Keratinocyte (primary cell): ENCODE results near the gene RABEP1. TPM values are rescaled to one million over a fixed set of nuclear protein-coding genes. Genes with fewer than 3 reads are reported as not detected.
"Not testable (repeated sequence)": the region's sequence is repeated elsewhere in the genome, so short reads cannot be mapped to it uniquely, and the experiment has no call there.

Source experiments
- DNase-seq: peaks from one replicate; pipeline ENCODE4 v3.0.0-alpha.2; 2011; ENCODE audit warnings: low read depth, missing footprints, low spot score
- FAIRE-seq: peaks from 2 replicates; lab custom pipeline; 2011; peaks lifted over from hg19 to GRCh38; lab: Jason Lieb, UNC
- H2AFZ ChIP-seq: 2 replicates; pipeline ENCODE4 v1.6.0; 2012; ENCODE audit warnings: low read length, control low read depth, inconsistent platforms; ENCODE audit not compliant: control insufficient read depth
- H3K27ac ChIP-seq: 2 replicates; pipeline ENCODE4 v1.5.1; 2011; ENCODE audit warnings: low read length; ENCODE audit not compliant: control insufficient read depth, insufficient read depth
- H3K27me3 ChIP-seq: 3 replicates; pipeline ENCODE4 v1.6.0; 2011; ENCODE audit warnings: low read length; ENCODE audit not compliant: control insufficient read depth, insufficient read depth; ENCODE audit errors: extremely low read depth
- H3K36me3 ChIP-seq, 2 experiments: 2 replicates in 1 of 2; 3 replicates in 1 of 2; pipeline ENCODE4 v1.5.1; 2011; ENCODE audit warnings: low read length in 2 of 2, mild to moderate bottlenecking in 1 of 2; ENCODE audit not compliant: control insufficient read depth in 2 of 2, insufficient read depth in 2 of 2; ENCODE audit errors: extremely low read depth in 1 of 2
- H3K4me1 ChIP-seq: 3 replicates; pipeline ENCODE4 v1.5.1; 2011; ENCODE audit warnings: low read length; ENCODE audit not compliant: control insufficient read depth, insufficient read depth; ENCODE audit errors: extremely low read depth
- H3K4me2 ChIP-seq: 3 replicates; pipeline ENCODE4 v1.6.0; 2011; ENCODE audit warnings: low read depth, low read length; ENCODE audit not compliant: control insufficient read depth, insufficient read depth; ENCODE audit errors: extremely low read depth
- H3K4me3 ChIP-seq, 3 experiments: fragments of 200-600 bp in 1 of 3; sonication (generic) in 1 of 3; 2 replicates in 2 of 3; 3 replicates in 1 of 3; pipeline ENCODE4 v1.5.1; 2011 to 2016; ENCODE audit warnings: low read length in 3 of 3, mild to moderate bottlenecking in 3 of 3, control low read depth in 2 of 3, inconsistent platforms in 1 of 3, low read depth in 1 of 3, mixed read lengths in 1 of 3, mixed run types in 1 of 3, moderate library complexity in 1 of 3; ENCODE audit not compliant: control insufficient read depth in 2 of 3, insufficient read depth in 2 of 3; ENCODE audit errors: extremely low read depth in 1 of 3
- H3K79me2 ChIP-seq: 2 replicates; pipeline ENCODE4 v1.6.0; 2012; ENCODE audit warnings: low read length; ENCODE audit not compliant: control insufficient read depth, insufficient read depth
- H3K9ac ChIP-seq: 3 replicates; pipeline ENCODE4 v1.6.0; 2011; ENCODE audit warnings: low read length; ENCODE audit not compliant: control insufficient read depth, insufficient read depth; ENCODE audit errors: extremely low read depth
- H3K9me1 ChIP-seq: 3 replicates; pipeline ENCODE4 v1.6.0; 2011; ENCODE audit warnings: low read length; ENCODE audit not compliant: control insufficient read depth, insufficient read depth; ENCODE audit errors: extremely low read depth
- H3K9me3 ChIP-seq: 2 replicates; pipeline ENCODE4 v1.5.1; 2012; ENCODE audit warnings: low read depth, low read length; ENCODE audit not compliant: control insufficient read depth
- H4K20me1 ChIP-seq: 3 replicates; pipeline ENCODE4 v1.6.0; 2011; ENCODE audit warnings: low read length; ENCODE audit not compliant: control insufficient read depth, insufficient read depth; ENCODE audit errors: extremely low read depth
- CTCF ChIP-seq, 3 experiments: IDR thresholded peaks in 1 of 3; conservative IDR thresholded peaks in 1 of 3; optimal IDR thresholded peaks in 1 of 3; 2 replicates in 2 of 3; 3 replicates in 1 of 3; pipeline versions ENCODE3 to v1.5.1; 2011; ENCODE audit warnings: low read length in 3 of 3, mild to moderate bottlenecking in 3 of 3, moderate library complexity in 2 of 3, control low read depth in 1 of 3, inconsistent platforms in 1 of 3; ENCODE audit not compliant: insufficient read depth in 2 of 3; ENCODE audit errors: extremely low read depth in 1 of 3
- EZH2 ChIP-seq: IDR thresholded peaks from one replicate; pipeline ENCODE4 v1.6.1; 2012; ENCODE audit warnings: inconsistent platforms, mild to moderate bottlenecking, low read length, moderate library complexity
- dilution Hi-C: fragments of 300-500 bp; cut with MboI; formaldehyde crosslinking; loops from one replicate; pipeline ENCODE4 v1.7.0; 2020; ENCODE audit warnings: low sequenced_read_pairs; ENCODE audit not compliant: extremely low pct_ligation_motif_present
- polyA plus RNA-seq, 5 experiments: library from polyadenylated mRNA; depleted of rRNA in 3 of 5; stranded (reverse) in 3 of 5; stranded (forward) in 1 of 5; unstranded in 1 of 5; fragments of >200 nt; gene quantifications; 1 replicate in 1 of 5; 2 replicates in 3 of 5; 3 replicates in 1 of 5; pipeline versions ENCODE4 v1.2.1 to v1.2.3, GENCODE V29; 2011 to 2012; ENCODE audit warnings: missing spikeins in 2 of 5, low read depth in 1 of 5, low replicate concordance in 1 of 5

RABEP1 gene
- polyA plus RNA-seq, 1 donor (not counting 4 experiments of a cell fraction or from before 2014, with no cell fraction given): 27.1 TPM

- Histone ChIP-seq H3K27ac (no peak overlapping the region), H3K4me3 (no peak overlapping the region), H3K4me2 (no peak overlapping the region), H3K4me1 (peaks cover 9% of the 10 kb centered on the region), H3K9me3 (no peaks in the 10 kb centered on the region), H3K9ac (no peak overlapping the region), H3K27me3 (no peaks in the 10 kb centered on the region), H3K79me2 (no peaks in the 10 kb centered on the region), H4K20me1 (no peaks in the 10 kb centered on the region), H3K9me1 (no peaks in the 10 kb centered on the region), H3K36me3 (no peaks in the 10 kb centered on the region), H2AFZ (no peak overlapping the region)
- DNase-seq (no peak), FAIRE-seq (no peak)
- TF ChIP-seq EZH2 (no peak), CTCF (optimal IDR thresholded peaks at IDR 0.05 in 1 of 3, IDR thresholded peaks at IDR 0.05 in 1 of 3, conservative IDR thresholded peaks at IDR 0.05 in 1 of 3; ENCODE audit: extremely low read depth in 1 of 3, insufficient read depth in 2 of 3, low read length in 3 of 3) (peak; percentile 66 to 72 (median 67))
- dilution Hi-C loops: no loop called here
Measured at GRCh38 chr17:5237541-5238016, 44.5 kb upstream of the RABEP1 start.

GRCh38 chr17:5238333-5238732 is 43.8 kb upstream of the RABEP1 start:
- Histone ChIP-seq H3K4me2 (no peak overlapping the region), H3K27me3 (no peaks in the 10 kb centered on the region), H3K4me3 (no peak overlapping the region), H2AFZ (no peak overlapping the region), H3K4me1 (peaks cover 11% of the 10 kb centered on the region), H3K79me2 (no peaks in the 10 kb centered on the region), H3K9me1 (no peaks in the 10 kb centered on the region), H3K9ac (no peak overlapping the region), H3K27ac (no peak overlapping the region), H4K20me1 (no peaks in the 10 kb centered on the region), H3K9me3 (no peaks in the 10 kb centered on the region), H3K36me3 (no peaks in the 10 kb centered on the region)
- dilution Hi-C loops: no loop called here
- no peak for TF ChIP-seq CTCF (optimal IDR thresholded peaks at IDR 0.05 in 1 of 3, IDR thresholded peaks at IDR 0.05 in 1 of 3, conservative IDR thresholded peaks at IDR 0.05 in 1 of 3; ENCODE audit: extremely low read depth in 1 of 3, insufficient read depth in 2 of 3, low read length in 3 of 3)
- TF ChIP-seq EZH2: no peak
- FAIRE-seq: no peak
- no peak for DNase-seq

- H3K27me3 ChIP-seq, DNase-seq, H3K36me3 ChIP-seq, H4K20me1 ChIP-seq, dilution Hi-C loops, H3K27ac ChIP-seq, H2AFZ ChIP-seq, H3K79me2 ChIP-seq, H3K9me1 ChIP-seq, H3K9me3 ChIP-seq, H3K4me3 ChIP-seq, FAIRE-seq, H3K4me2 ChIP-seq, H3K9ac ChIP-seq: not testable (repeated sequence)
- H3K4me1 ChIP-seq: peaks cover 11% of the 10 kb centered on the region
Measured at GRCh38 chr17:5239769-5240168, 42.3 kb upstream of the RABEP1 start.
